Activated T-cell treated with anti-CD3 and anti-CD28 coated beads, Interleukin-2, amount 50 U/mL, for 72 hours (primary cell): ENCODE measurements around the gene IBTK. TPM values are rescaled to one million over a fixed set of nuclear protein-coding genes. Genes with fewer than 3 reads are reported as not detected.
"Not testable (repeated sequence)": the region's sequence is repeated elsewhere in the genome, so short reads cannot be mapped to it uniquely, and the experiment has no call there.

Source experiments
- ATAC-seq, 2 donors: fragments of 150-1000 bp; cut with Tn5 transposase; replicated peaks in 1 of 2; 2 replicates each; pipeline ENCODE4 v1.10.0; 2021; ENCODE audit warnings: moderate library complexity in 2 of 2, mild to moderate bottlenecking in 1 of 2
- DNase-seq, 2 donors: peaks; one replicate each; pipeline ENCODE4 v3.0.0; 2021 to 2022; ENCODE audit warnings: mixed read lengths in 1 of 2
- H3K27ac Mint-ChIP-seq: one replicate; pipeline ENCODE4 v1.8.0; 2022; ENCODE audit warnings: mild to moderate bottlenecking, moderate library complexity, mixed read lengths
- H3K27me3 Mint-ChIP-seq: one replicate; pipeline ENCODE4 v1.8.0; 2022; ENCODE audit warnings: low read depth, mixed read lengths
- H3K36me3 Mint-ChIP-seq, 2 donors: one replicate each; pipeline ENCODE4 v1.8.0; 2022; ENCODE audit warnings: mixed read lengths in 2 of 2, mild to moderate bottlenecking in 1 of 2; ENCODE audit not compliant: insufficient read depth in 2 of 2
- H3K4me1 Mint-ChIP-seq: one replicate; pipeline ENCODE4 v1.8.0; 2022; ENCODE audit warnings: low read depth, mixed read lengths
- H3K4me3 Mint-ChIP-seq, 2 donors: one replicate each; pipeline ENCODE4 v1.8.0; 2022; ENCODE audit warnings: mild to moderate bottlenecking in 2 of 2, mixed read lengths in 2 of 2, moderate library complexity in 2 of 2
- H3K9me3 Mint-ChIP-seq, 2 donors: one replicate each; pipeline ENCODE4 v1.8.0; 2022; ENCODE audit warnings: mixed read lengths in 2 of 2
- total RNA-seq, 2 donors: library from RNA; stranded (reverse); gene quantifications; one replicate each; pipeline ENCODE4 v1.2.3, GENCODE V29; 2022

IBTK gene
- total RNA-seq, 2 donors from 2014 or later: 28.9 to 29.5 TPM

DNA sequence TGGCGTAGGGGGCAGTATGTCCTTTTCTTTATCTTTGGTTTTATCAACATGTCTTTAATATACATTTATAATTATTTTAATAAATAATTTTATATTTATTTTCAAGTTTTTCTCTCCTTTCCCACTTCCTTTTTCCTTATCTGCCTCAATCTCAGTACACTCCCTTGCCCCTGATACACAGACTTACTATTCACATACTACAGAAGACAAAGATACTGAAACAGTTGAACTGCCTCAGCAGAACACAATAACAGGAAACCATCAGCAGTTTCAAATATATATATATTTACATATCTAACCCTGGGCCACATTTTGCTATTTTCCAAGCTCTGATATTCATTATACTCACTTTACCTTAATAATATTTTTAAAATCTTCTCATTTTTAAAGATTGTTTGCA lies 19.8 kb downstream of the IBTK start:
- Mint-ChIP-seq H3K27ac (no peak overlapping the region), H3K36me3 (peaks cover 3 to 18% of the 10 kb centered on the region in 2 donors), H3K4me1 (peaks cover 6% of the 10 kb centered on the region), H3K4me3 (no peak overlapping the region), H3K9me3 (no peaks in the 10 kb centered on the region), H3K27me3 (no peaks in the 10 kb centered on the region)
- ATAC-seq (no peak), DNase-seq (no peak)

DNA sequence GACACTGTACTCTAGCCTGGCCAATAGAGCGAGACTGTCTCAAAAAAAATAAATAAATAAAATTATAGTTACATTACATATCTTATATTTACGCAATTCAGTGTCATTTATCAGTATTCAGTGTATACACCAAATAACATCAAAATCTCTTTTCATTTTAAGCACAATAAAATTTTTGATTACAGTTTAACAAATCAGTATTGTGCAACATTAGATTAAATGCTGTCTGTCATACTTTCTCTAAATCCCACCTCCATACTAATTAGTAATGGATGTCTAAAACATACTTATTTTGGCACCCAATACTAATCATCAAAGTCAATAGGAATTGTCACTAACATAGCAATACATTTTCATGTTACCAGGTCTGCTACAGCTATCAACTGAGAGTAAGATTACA lies 27.4 kb downstream of the IBTK start:
- no peak for ATAC-seq
- peaks cover 6 to 11% of the 10 kb centered on the region in 2 donors for H3K36me3 Mint-ChIP-seq
- no peak overlapping the region for H3K4me3 Mint-ChIP-seq
- H3K27me3 Mint-ChIP-seq: no peaks in the 10 kb centered on the region
- no peaks in the 10 kb centered on the region for H3K4me1 Mint-ChIP-seq
- no peak overlapping the region for H3K27ac Mint-ChIP-seq
- H3K9me3 Mint-ChIP-seq: no peaks in the 10 kb centered on the region
- no peak for DNase-seq

DNA sequence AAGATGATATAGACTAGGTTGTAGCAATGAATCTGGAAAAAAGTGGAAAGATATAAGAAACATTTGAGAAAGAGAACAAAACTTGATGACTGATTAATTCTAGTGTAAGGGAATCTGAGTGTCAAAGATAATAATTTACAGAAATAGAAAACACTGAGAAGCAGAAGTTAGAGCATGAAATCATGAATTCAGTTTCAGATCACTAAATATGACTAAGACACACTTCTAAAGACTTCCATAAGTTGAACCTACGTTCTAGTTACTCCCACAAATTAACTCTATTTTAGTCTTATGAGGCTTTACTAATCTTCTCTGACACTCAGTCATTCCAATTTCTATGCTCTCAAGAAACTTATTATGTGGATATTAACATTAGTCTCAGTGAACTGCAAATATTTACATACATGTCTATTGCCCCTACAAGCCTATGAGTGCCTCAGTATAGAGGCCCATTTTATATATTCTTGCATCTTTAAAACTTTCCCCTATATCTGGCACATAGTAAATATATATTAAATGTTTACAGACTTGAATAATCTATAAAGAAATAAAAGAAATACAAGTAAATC lies 30.4 kb downstream of the IBTK start:
- H3K9me3 Mint-ChIP-seq: no peaks in the 10 kb centered on the region
- H3K27ac Mint-ChIP-seq: no peak overlapping the region
- no peak overlapping the region for H3K4me3 Mint-ChIP-seq
- no peaks in the 10 kb centered on the region for H3K4me1 Mint-ChIP-seq
- H3K27me3 Mint-ChIP-seq: no peaks in the 10 kb centered on the region
- ATAC-seq (no peak), DNase-seq (no peak)
- peaks cover 10 to 26% of the 10 kb centered on the region in 2 donors for H3K36me3 Mint-ChIP-seq

DNA sequence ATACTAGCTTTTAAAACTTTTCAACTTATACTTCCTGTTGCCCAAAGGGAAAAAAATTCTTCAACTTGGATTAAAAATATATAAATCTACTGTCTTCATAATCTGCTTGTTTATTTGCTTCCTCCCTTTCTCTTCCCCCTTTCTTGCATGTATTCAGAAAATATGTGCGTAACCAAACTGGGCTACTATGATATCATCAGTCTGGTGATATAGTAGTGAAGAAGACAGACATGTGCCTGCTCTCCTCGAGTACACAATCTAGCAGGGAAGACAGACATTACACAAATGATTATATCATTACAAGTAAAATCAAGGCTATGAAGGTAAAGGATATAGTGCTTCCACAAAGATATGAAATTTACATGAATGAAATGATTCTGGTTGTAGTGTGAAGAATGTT lies 31.0 kb downstream of the IBTK start:
- no peaks in the 10 kb centered on the region for H3K4me1 Mint-ChIP-seq
- H3K9me3 Mint-ChIP-seq: no peaks in the 10 kb centered on the region
- DNase-seq: no peak
- no peak overlapping the region for H3K4me3 Mint-ChIP-seq
- peaks cover 10 to 26% of the 10 kb centered on the region in 2 donors for H3K36me3 Mint-ChIP-seq
- ATAC-seq: no peak
- H3K27me3 Mint-ChIP-seq: no peaks in the 10 kb centered on the region
- H3K27ac Mint-ChIP-seq: no peak overlapping the region

DNA sequence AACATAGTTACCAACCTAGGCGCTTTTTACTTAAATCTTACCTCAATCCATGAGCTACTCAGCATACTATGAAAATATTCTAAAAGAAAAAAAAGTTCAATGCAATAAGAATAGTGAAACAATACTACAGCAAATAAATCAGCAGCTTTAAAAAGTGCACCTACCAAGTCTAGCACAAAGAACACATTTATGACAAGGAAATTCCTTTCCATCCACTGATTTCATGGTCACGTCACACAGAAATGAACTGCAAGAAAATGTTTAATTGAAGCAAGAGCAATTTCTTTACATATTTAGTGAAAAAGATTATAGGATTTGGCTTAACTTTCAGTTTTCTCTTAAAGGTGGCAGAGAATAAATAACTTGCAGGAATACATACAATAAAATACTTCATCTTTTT lies 36.2 kb downstream of the IBTK start:
- no peak for DNase-seq
- no peak overlapping the region for H3K27ac Mint-ChIP-seq
- no peaks in the 10 kb centered on the region for H3K4me1 Mint-ChIP-seq
- ATAC-seq: no peak
- no peak overlapping the region for H3K4me3 Mint-ChIP-seq
- H3K9me3 Mint-ChIP-seq: no peaks in the 10 kb centered on the region
- peaks cover 4 to 26% of the 10 kb centered on the region in 2 donors for H3K36me3 Mint-ChIP-seq
- no peaks in the 10 kb centered on the region for H3K27me3 Mint-ChIP-seq

DNA sequence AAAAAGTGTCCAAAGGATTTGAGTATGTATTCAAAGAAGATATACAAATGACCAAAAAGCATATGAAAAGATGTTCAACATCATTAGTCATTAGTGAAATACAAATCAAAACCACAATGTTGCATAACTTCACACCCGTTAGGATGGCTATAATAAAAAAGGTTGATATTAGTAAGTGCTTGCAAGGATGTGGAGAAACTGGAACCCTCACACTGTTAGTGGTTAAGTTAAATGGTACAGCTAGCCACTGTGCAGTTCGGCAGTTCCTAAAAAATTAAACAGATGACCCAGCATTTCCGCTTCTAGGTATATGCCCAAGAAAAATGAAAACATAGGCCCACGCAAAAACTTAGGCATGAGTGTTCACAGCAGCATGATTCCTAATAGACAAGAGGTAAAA lies 38.6 kb downstream of the IBTK start:
- no peak overlapping the region for H3K27ac Mint-ChIP-seq
- DNase-seq: no peak
- no peaks in the 10 kb centered on the region for H3K9me3 Mint-ChIP-seq
- H3K27me3 Mint-ChIP-seq: no peaks in the 10 kb centered on the region
- no peak for ATAC-seq
- no peak overlapping the region for H3K4me3 Mint-ChIP-seq
- H3K36me3 Mint-ChIP-seq: peaks cover 6 to 21% of the 10 kb centered on the region in 2 donors
- H3K4me1 Mint-ChIP-seq: peaks cover 4% of the 10 kb centered on the region

DNA sequence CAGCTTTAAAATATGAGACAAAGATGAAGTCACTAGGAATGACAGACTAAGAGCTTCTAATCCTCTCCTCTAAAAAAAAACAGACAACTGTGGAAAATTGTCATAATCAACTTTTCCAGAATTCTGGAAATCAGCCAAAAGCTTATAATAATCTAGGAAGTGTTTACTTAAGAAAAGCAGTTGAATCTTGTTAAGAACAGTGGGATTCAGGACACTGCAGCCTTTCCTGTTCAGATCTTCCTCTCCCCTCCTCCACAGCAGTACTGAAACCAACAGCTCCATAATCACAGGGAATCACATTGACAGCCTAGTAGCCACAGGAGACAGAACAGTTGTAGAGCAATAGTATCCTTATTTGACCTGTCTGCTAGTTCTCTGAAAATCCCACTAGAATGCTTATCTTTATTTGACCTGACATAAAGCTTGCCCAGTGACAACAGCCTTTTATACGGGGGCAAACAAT lies 41.6 kb downstream of the IBTK start:
- DNase-seq: no peak
- peaks cover 5 to 17% of the 10 kb centered on the region in 2 donors for H3K36me3 Mint-ChIP-seq
- no peaks in the 10 kb centered on the region for H3K9me3 Mint-ChIP-seq
- no peak overlapping the region for H3K27ac Mint-ChIP-seq
- ATAC-seq: no peak
- H3K27me3 Mint-ChIP-seq: no peaks in the 10 kb centered on the region
- H3K4me1 Mint-ChIP-seq: peaks cover 5% of the 10 kb centered on the region
- H3K4me3 Mint-ChIP-seq: no peak overlapping the region

DNA sequence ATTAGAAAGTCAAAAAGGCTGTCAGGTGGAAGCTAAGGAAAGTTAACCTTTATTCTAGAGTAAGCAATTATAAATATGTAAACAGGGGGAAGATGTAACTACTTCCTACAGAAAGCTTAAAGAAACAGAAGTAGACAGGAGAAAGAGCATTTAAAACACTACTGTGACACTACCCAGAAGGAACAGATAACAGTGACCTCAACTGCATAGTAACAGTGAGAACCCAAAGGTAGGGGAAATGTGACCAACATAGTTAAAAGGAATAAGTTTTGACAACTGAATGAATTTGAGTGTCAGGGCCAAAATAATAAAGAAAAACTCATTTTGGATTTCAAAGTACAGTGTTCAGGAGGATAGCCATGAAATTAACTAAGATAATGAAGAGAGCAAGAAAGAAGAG lies 43.5 kb downstream of the IBTK start:
- no peaks in the 10 kb centered on the region for H3K27me3 Mint-ChIP-seq
- no peak for DNase-seq
- H3K4me1 Mint-ChIP-seq: peaks cover 5% of the 10 kb centered on the region
- no peak for ATAC-seq
- peaks cover 6 to 21% of the 10 kb centered on the region in 2 donors for H3K36me3 Mint-ChIP-seq
- no peak overlapping the region for H3K4me3 Mint-ChIP-seq
- peak overlapping the region; percentile 61 for H3K27ac Mint-ChIP-seq
- H3K9me3 Mint-ChIP-seq: no peaks in the 10 kb centered on the region

DNA sequence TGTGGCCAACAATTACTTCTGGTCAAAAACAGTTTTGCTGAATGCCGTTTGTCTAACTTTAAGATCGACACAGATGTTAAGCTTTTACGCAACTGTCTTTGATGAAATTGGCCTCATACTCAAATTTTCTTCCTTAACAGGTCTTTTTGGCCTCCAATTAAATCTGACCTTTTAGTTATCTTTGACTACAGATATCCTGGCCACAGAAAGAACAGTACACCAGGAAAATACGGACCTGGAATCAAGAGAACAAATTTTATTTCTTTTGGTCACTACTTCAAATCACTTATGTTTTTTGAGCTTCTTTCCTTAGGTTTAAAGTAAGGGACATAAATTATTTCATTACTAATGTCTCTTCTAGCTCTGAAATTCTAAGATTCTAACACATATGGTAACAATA lies 49.8 kb downstream of the IBTK start:
- H3K4me1 Mint-ChIP-seq: no peaks in the 10 kb centered on the region
- no peaks in the 10 kb centered on the region for H3K9me3 Mint-ChIP-seq
- peaks cover 4 to 18% of the 10 kb centered on the region in 2 donors for H3K36me3 Mint-ChIP-seq
- H3K27ac Mint-ChIP-seq: no peak overlapping the region
- H3K4me3 Mint-ChIP-seq: no peak overlapping the region
- DNase-seq (no peak), ATAC-seq (no peak)
- no peaks in the 10 kb centered on the region for H3K27me3 Mint-ChIP-seq

DNA sequence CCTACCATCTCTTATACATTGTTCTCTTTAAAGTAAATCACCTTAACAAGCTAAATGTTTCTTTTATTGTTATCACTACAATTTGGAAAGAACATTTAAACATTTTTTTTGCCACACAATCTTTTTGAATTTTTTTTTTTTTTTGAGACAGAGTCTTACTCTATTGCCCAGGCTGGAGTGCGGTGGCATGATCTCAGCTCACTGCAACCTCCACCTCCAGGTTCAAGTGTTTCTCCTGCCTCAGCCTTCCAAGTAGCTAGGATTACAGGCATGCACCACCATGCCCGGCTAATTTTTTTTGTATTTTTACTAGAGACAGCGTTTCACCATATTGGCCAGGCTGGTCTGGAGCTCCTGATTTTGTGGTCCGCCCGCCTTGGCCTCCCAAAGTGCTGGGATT lies 50.3 kb downstream of the IBTK start:
- H3K4me3 Mint-ChIP-seq, ATAC-seq, H3K4me1 Mint-ChIP-seq, DNase-seq, H3K27ac Mint-ChIP-seq, H3K9me3 Mint-ChIP-seq, H3K27me3 Mint-ChIP-seq: not testable (repeated sequence)
- H3K36me3 Mint-ChIP-seq: peaks cover 2 to 18% of the 10 kb centered on the region in 2 donors

DNA sequence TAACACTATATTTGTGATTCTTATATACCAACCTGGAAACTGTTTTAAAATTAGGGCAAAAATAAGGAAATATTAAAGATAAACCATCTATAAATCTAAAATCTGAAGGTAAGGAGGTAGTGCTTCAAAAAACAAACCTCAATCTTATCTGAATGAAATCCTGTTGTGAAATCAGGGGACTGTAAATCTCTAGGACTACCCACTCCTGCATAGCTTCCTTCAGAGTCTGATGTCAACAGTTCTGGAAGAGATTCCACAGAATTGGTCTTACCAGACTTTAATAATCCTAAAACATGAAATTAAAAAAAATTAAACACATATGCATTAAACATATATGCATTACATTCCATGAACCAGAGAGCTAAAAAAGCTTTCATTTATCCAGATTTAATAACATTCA lies 51.4 kb downstream of the IBTK start:
- H3K27ac Mint-ChIP-seq: no peak overlapping the region
- H3K4me1 Mint-ChIP-seq: no peaks in the 10 kb centered on the region
- no peaks in the 10 kb centered on the region for H3K27me3 Mint-ChIP-seq
- DNase-seq (no peak), ATAC-seq (no peak)
- no peaks in the 10 kb centered on the region for H3K9me3 Mint-ChIP-seq
- no peak overlapping the region for H3K4me3 Mint-ChIP-seq
- H3K36me3 Mint-ChIP-seq: peaks cover 2 to 15% of the 10 kb centered on the region in 2 donors

DNA sequence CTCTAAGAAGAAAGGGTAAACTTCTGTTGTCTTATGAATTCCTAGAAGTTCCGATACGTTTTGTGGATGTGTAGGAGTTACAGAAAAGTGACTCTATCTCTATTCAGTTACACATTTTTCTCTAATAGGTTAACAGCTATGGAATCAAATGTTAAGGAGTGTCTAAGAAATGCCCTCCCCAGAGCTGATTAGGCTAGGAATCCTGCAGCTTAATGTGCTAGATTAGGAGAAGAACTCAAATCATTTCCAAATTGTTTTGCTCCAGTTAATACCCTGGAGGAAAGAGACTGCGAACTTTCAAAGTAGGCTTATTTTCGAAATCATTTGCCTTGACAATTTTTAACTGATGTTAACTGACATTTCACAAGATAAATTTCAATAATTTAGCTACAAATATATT lies 51.9 kb downstream of the IBTK start:
- Mint-ChIP-seq H3K4me1 (no peaks in the 10 kb centered on the region), H3K9me3 (no peaks in the 10 kb centered on the region), H3K4me3 (no peak overlapping the region), H3K27ac (no peak overlapping the region), H3K27me3 (no peaks in the 10 kb centered on the region), H3K36me3 (peaks cover 2 to 15% of the 10 kb centered on the region in 2 donors)
- DNase-seq (no peak), ATAC-seq (no peak)

DNA sequence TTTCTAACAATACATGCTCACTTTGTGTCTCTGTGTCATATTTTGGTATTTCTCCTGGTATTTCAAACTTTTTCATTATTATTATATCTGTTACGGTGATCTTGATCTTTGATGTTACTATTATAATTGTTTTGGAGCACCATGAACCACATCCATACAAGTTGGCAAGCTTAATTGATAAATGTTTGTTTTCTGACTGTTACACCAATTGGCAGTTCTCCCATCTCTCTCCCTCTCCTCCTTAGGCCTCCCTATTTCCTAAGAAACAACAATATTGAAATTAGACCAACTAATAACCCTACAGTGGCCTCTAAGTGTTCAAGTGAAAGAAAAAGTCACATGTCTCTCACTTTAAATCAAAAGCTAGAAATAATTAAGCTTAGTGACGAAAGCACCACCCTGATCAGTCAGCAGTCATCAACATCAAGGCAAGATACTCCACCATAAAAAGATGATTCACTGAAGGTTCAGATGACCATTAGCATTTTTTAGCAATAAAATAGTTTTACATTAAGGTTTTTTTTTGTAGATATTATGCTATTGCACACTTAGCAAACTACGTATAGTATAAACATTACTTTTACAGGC lies 61.5 kb downstream of the IBTK start:
- no peak for ATAC-seq
- no peak overlapping the region for H3K4me3 Mint-ChIP-seq
- DNase-seq: no peak
- no peaks in the 10 kb centered on the region for H3K9me3 Mint-ChIP-seq
- peaks cover 5 to 34% of the 10 kb centered on the region in 2 donors for H3K36me3 Mint-ChIP-seq
- H3K4me1 Mint-ChIP-seq: peaks cover 6% of the 10 kb centered on the region
- no peaks in the 10 kb centered on the region for H3K27me3 Mint-ChIP-seq
- peak overlapping the region; percentile 54 for H3K27ac Mint-ChIP-seq
